K562 (cell line): ENCODE data around the gene PLBD1.

Experiments
- CTCF ChIP-seq, 3 experiments: IDR thresholded peaks in 2 of 3; conservative IDR thresholded peaks in 1 of 3; 2 replicates each; pipeline ENCODE4 v1.5.1; 2011 to 2012; ENCODE audit warnings: low read length in 3 of 3, mild to moderate bottlenecking in 3 of 3, control low read depth in 2 of 3, improper control_type of control experiment in 1 of 3, inconsistent platforms in 1 of 3, low read depth in 1 of 3, mixed read lengths in 1 of 3, moderate library complexity in 1 of 3; ENCODE audit not compliant: insufficient read depth in 2 of 3
- E2F1 ChIP-seq: sonication (generic); formaldehyde crosslinking; IDR thresholded peaks from 2 replicates; pipeline ENCODE4 v1.8.1; 2023; ENCODE audit warnings: mild to moderate bottlenecking, missing genetic modification reagents, moderate library complexity
- FOS ChIP-seq: IDR thresholded peaks from 3 replicates; pipeline ENCODE4 v1.6.1; 2011; ENCODE audit not compliant: insufficient read length; ENCODE audit errors: extremely low read depth
- NRF1 ChIP-seq, 2 experiments: fragments of 450-650 bp; IDR thresholded peaks in 1 of 2; conservative IDR thresholded peaks in 1 of 2; 2 replicates each; pipeline ENCODE4 v1.6.1; 2014; ENCODE audit warnings: mild to moderate bottlenecking in 2 of 2
- POLR2A ChIP-seq: fragments of 450-650 bp; conservative IDR thresholded peaks from 2 replicates; pipeline ENCODE4 v1.6.1; 2016
- SIN3A ChIP-seq, 2 experiments: fragments of 150-350 bp in 1 of 2; IDR thresholded peaks; 2 replicates each; pipeline ENCODE4 v1.6.1; 2011 to 2016; ENCODE audit warnings: borderline replicate concordance in 2 of 2, low read depth in 2 of 2, low read length in 2 of 2, mild to moderate bottlenecking in 2 of 2, moderate library complexity in 2 of 2; ENCODE audit not compliant: control insufficient read depth in 1 of 2
- TCF3 ChIP-seq: sonication (generic); formaldehyde crosslinking; IDR thresholded peaks from 2 replicates; pipeline ENCODE4 v1.4.0; 2020; ENCODE audit warnings: mild to moderate bottlenecking, missing genetic modification reagents
- U2AF1 ChIP-seq: fragments of 200-400 bp; formaldehyde crosslinking; optimal IDR thresholded peaks from 2 replicates; pipeline ENCODE3; 2017; ENCODE audit warnings: mild to moderate bottlenecking, low read depth, low read length, moderate library complexity
- USF2 ChIP-seq: sonication (generic); formaldehyde crosslinking; IDR thresholded peaks from 2 replicates; pipeline ENCODE4 v1.5.0; 2020; ENCODE audit warnings: missing genetic modification reagents
- ZFP36 ChIP-seq: fragments of 150-350 bp; IDR thresholded peaks from 2 replicates; pipeline ENCODE4 v1.6.1; 2018; ENCODE audit warnings: low read length, low read depth; ENCODE audit not compliant: partially characterized antibody
- ZNF699 ChIP-seq: fragments of 250-450 bp; sonication (Bioruptor Pico); IDR thresholded peaks from 2 replicates; pipeline ENCODE4 v1.8.0; 2021; ENCODE audit warnings: mild to moderate bottlenecking, moderate library complexity; ENCODE audit not compliant: insufficient replicate concordance
- TF ChIP-seq, protein P1 (sequence below): fragments of 250-450 bp; sonication (Bioruptor Pico); IDR thresholded peaks from 2 replicates; pipeline ENCODE4 v1.5.0; 2021

DNA sequence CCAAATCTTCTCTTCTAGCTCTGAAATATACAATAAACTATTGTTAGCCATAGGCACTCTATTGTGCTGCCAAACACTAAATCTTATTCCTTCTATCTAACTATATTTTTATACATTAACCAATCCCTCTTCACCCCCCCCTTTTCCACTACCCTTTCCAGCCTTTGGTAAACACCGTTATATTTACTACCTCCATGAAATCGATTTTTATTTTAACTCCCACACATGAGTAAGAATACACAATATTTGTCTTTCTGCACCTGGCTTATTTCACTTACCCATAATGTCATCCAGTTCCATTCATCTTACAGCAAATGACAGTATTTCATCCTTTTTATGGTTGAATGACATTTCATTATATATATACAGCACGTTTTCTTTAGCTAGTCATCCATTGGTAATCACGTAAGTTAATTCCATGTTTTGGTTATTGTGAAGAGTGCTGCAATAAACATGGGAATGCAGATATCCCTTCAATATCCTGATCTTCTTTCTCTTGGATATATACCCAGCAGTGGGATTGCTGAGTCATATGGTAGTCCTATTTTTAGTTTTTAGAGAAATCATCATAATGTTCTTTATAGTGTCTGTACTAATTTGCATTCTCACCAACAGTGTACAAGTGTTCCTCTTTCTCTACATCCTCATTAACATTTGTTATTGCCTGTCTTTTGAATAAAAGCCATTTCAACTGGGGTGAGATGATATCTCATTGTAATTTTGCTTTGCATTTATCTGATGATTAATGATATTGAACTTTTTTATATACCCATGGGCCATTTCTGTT, 34.2 kb upstream of the PLBD1 start:
- TF ChIP-seq FOS: no peak
- TF ChIP-seq NRF1 (conservative IDR thresholded peaks at IDR 0.05 in 1 of 2, IDR thresholded peaks at IDR 0.05 in 1 of 2): no peak
- TF ChIP-seq ZNF699 (CRISPR knock-in tag): no peak
- TF ChIP-seq USF2 (CRISPR knock-in tag): no peak
- TF ChIP-seq SIN3A (IDR thresholded peaks at IDR 0.05; ENCODE audit: borderline replicate concordance in 2 of 2, control insufficient read depth in 1 of 2, low read depth in 2 of 2, low read length in 2 of 2): no peak
- no peak for TF ChIP-seq E2F1
- no peak for TF ChIP-seq CTCF (IDR thresholded peaks at IDR 0.05 in 2 of 3, conservative IDR thresholded peaks at IDR 0.05 in 1 of 3; ENCODE audit: insufficient read depth in 2 of 3, low read depth in 1 of 3, low read length in 3 of 3)
- TF ChIP-seq, protein P1, sequence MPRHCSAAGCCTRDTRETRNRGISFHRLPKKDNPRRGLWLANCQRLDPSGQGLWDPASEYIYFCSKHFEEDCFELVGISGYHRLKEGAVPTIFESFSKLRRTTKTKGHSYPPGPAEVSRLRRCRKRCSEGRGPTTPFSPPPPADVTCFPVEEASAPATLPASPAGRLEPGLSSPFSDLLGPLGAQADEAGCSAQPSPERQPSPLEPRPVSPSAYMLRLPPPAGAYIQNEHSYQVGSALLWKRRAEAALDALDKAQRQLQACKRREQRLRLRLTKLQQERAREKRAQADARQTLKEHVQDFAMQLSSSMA: no peak
- TF ChIP-seq POLR2A: no peak
- no peak for TF ChIP-seq ZFP36
- no peak for TF ChIP-seq U2AF1
- TF ChIP-seq TCF3 (CRISPR knock-in tag): no peak
